HepG2 (cell line): ENCODE results near the gene KRT79. TPM values are rescaled to one million over a fixed set of nuclear protein-coding genes. Genes with fewer than 3 reads are reported as not detected.

Experiments used
- ATAC-seq: fragments of 200-7000 bp; cut with Tn5 transposase; 3 replicates; pipeline ENCODE4 v1.9.1; 2020; ENCODE audit warnings: mild to moderate bottlenecking, moderate library complexity
- BruUV-seq: library from RNA; stranded (reverse); fragments of 400-500 nt; replicated peaks from 2 replicates; lab custom pipeline; 2021; lab: Mats Ljungman, UMichigan
- CTCF ChIA-PET: fragments of 300-600 bp; formaldehyde crosslinking; extraction: SDS; loops from one replicate; lab custom pipeline; 2021; ENCODE audit warnings: low total read pairs, inconsistent platforms, low intra/inter-chr PET ratio; lab: Yijun Ruan, JAX
- POLR2A ChIA-PET: fragments of 350-600 bp; sonication (Branson Sonifier 250); formaldehyde crosslinking; loops from one replicate; lab custom pipeline; 2020; ENCODE audit warnings: antibody characterized with exemption, inconsistent platforms; lab: Yijun Ruan, JAX
- DNase-seq: peaks from one replicate; pipeline ENCODE4 v3.0.0-alpha.2; 2015; ENCODE audit warnings: low spot score
- FAIRE-seq: peaks from 3 replicates; lab custom pipeline; 2011; peaks lifted over from hg19 to GRCh38; lab: Jason Lieb, UNC
- H2AFZ ChIP-seq: one replicate; pipeline ENCODE4 v1.6.1; 2011; ENCODE audit warnings: low read length, inconsistent platforms
- H3K27ac ChIP-seq: fragments of 300-600 bp; 3 replicates; pipeline ENCODE4 v1.8.0; 2011; ENCODE audit warnings: mixed run types, mild to moderate bottlenecking, mixed read lengths, low read length, inconsistent platforms; ENCODE audit not compliant: insufficient read depth; ENCODE audit errors: extremely low read length
- H3K27me3 ChIP-seq, 2 experiments: fragments of 200-600 bp in 1 of 2; 2 replicates in 1 of 2; 3 replicates in 1 of 2; pipeline versions ENCODE4 v1.6.0 to v1.8.0; 2011; ENCODE audit warnings: low read length in 2 of 2, mild to moderate bottlenecking in 2 of 2, moderate library complexity in 2 of 2, inconsistent platforms in 1 of 2; ENCODE audit not compliant: insufficient read depth in 2 of 2, control insufficient read depth in 1 of 2
- H3K36me3 ChIP-seq, 2 experiments: fragments of 200-600 bp in 1 of 2; replicated peaks in 1 of 2; 2 replicates in 1 of 2; 3 replicates in 1 of 2; pipeline versions ENCODE4 v1.5.1 to v1.8.0; 2011; ENCODE audit warnings: low read length in 2 of 2, inconsistent platforms in 1 of 2; ENCODE audit not compliant: insufficient read depth in 2 of 2, control insufficient read depth in 1 of 2
- H3K4me1 ChIP-seq: 2 replicates; pipeline ENCODE4 v1.5.1; 2012; ENCODE audit warnings: low read length, inconsistent platforms; ENCODE audit not compliant: insufficient read depth
- H3K4me2 ChIP-seq: 2 replicates; pipeline ENCODE4 v1.6.0; 2011; ENCODE audit warnings: low read depth, low read length, inconsistent platforms
- H3K4me3 ChIP-seq, 3 experiments: fragments of 200-600 bp in 1 of 3; sonication (generic), shearing (Covaris generic) in 1 of 3; replicated peaks in 1 of 3; 2 replicates each; pipeline ENCODE4 v1.5.1; 2011 to 2016; ENCODE audit warnings: low read length in 3 of 3, inconsistent platforms in 2 of 3, low read depth in 2 of 3, mild to moderate bottlenecking in 2 of 3, control low read depth in 1 of 3, mixed read lengths in 1 of 3; ENCODE audit not compliant: insufficient read depth in 1 of 3
- H3K79me2 ChIP-seq: one replicate; pipeline ENCODE4 v1.6.1; 2011; ENCODE audit warnings: low read length, inconsistent platforms; ENCODE audit not compliant: insufficient read depth
- H3K9ac ChIP-seq: 2 replicates; pipeline ENCODE4 v1.6.0; 2011; ENCODE audit warnings: mild to moderate bottlenecking, low read depth, low read length, inconsistent platforms; ENCODE audit not compliant: insufficient read depth
- H3K9me3 ChIP-seq: 2 replicates; pipeline ENCODE4 v1.5.1; 2012; ENCODE audit warnings: mild to moderate bottlenecking, low read length
- H4K20me1 ChIP-seq: 2 replicates; pipeline ENCODE4 v1.6.0; 2011; ENCODE audit warnings: inconsistent platforms, mild to moderate bottlenecking, low read length, moderate library complexity; ENCODE audit not compliant: insufficient read depth
- BATF2 ChIP-seq: sonication (generic); formaldehyde crosslinking; IDR thresholded peaks from 2 replicates; pipeline ENCODE4 v1.8.0; 2022; ENCODE audit warnings: mild to moderate bottlenecking, missing genetic modification reagents, moderate library complexity
- CEBPG ChIP-seq: IDR thresholded peaks from 2 replicates; pipeline ENCODE4 v1.6.1; 2016
- ETV5 ChIP-seq: IDR thresholded peaks from 2 replicates; pipeline ENCODE4 v1.6.1; 2018; ENCODE audit warnings: missing biosample characterization, missing genetic modification reagents, inconsistent platforms, borderline replicate concordance
- HDAC2 ChIP-seq: sonication (generic); formaldehyde crosslinking; IDR thresholded peaks from 2 replicates; pipeline ENCODE4 v1.4.0; 2020; ENCODE audit warnings: missing genetic modification reagents
- HNRNPK ChIP-seq: fragments of 200-400 bp; formaldehyde crosslinking; IDR thresholded peaks from 2 replicates; pipeline ENCODE4 v1.6.1; 2018; ENCODE audit warnings: low read length, low read depth, moderate library complexity, mild to moderate bottlenecking; ENCODE audit not compliant: poor library complexity, severe bottlenecking
- IRF9 ChIP-seq: sonication (generic); formaldehyde crosslinking; IDR thresholded peaks from 2 replicates; pipeline ENCODE4 v1.8.0; 2022; ENCODE audit warnings: missing genetic modification reagents, mild to moderate bottlenecking, borderline replicate concordance
- MATR3 ChIP-seq: sonication (generic); formaldehyde crosslinking; IDR thresholded peaks from 2 replicates; pipeline ENCODE4 v1.4.0; 2020; ENCODE audit warnings: missing genetic modification reagents
- NR2C2 ChIP-seq: sonication (generic); formaldehyde crosslinking; IDR thresholded peaks from 2 replicates; pipeline ENCODE4 v1.4.0; 2020; ENCODE audit warnings: missing genetic modification reagents, mild to moderate bottlenecking, moderate library complexity, borderline replicate concordance
- PRPF4 ChIP-seq: fragments of 200-400 bp; formaldehyde crosslinking; IDR thresholded peaks from 2 replicates; pipeline ENCODE4 v1.6.1; 2016; ENCODE audit warnings: low read length, low read depth; ENCODE audit not compliant: poor library complexity, severe bottlenecking
- RFXANK ChIP-seq: IDR thresholded peaks from 2 replicates; pipeline ENCODE4 v1.6.1; 2016
- U2AF1 ChIP-seq: fragments of 200-400 bp; formaldehyde crosslinking; optimal IDR thresholded peaks from 2 replicates; pipeline ENCODE3; 2017; ENCODE audit warnings: mild to moderate bottlenecking, low read depth, low read length
- ZNF143 ChIP-seq: sonication (generic); formaldehyde crosslinking; IDR thresholded peaks from 2 replicates; pipeline ENCODE4 v1.4.0; 2020; ENCODE audit warnings: missing genetic modification reagents
- ZNF382 ChIP-seq: sonication (generic); formaldehyde crosslinking; IDR thresholded peaks from 2 replicates; pipeline ENCODE4 v1.5.0; 2020; ENCODE audit warnings: missing genetic modification reagents, mild to moderate bottlenecking, borderline replicate concordance
- ZNF460 ChIP-seq: sonication (generic); formaldehyde crosslinking; IDR thresholded peaks from 2 replicates; pipeline ENCODE4 v1.5.1; 2020; ENCODE audit warnings: missing genetic modification reagents, mild to moderate bottlenecking, borderline replicate concordance
- ZNF629 ChIP-seq: sonication (generic); formaldehyde crosslinking; conservative IDR thresholded peaks from 2 replicates; pipeline ENCODE4 v1.5.0; 2020; ENCODE audit warnings: missing genetic modification reagents
- ZNF691 ChIP-seq: sonication (generic); formaldehyde crosslinking; IDR thresholded peaks from 2 replicates; pipeline ENCODE4 v1.4.0; 2020; ENCODE audit warnings: missing genetic modification reagents, low read depth, mild to moderate bottlenecking, borderline replicate concordance
- ZNF772 ChIP-seq: sonication (generic); formaldehyde crosslinking; IDR thresholded peaks from 2 replicates; pipeline ENCODE4 v1.5.0; 2020; ENCODE audit warnings: mild to moderate bottlenecking, missing genetic modification reagents
- ZNF792 ChIP-seq: IDR thresholded peaks from 2 replicates; pipeline ENCODE4 v1.6.1; 2016
- ZNF800 ChIP-seq: sonication (generic); formaldehyde crosslinking; IDR thresholded peaks from 2 replicates; pipeline ENCODE4 v1.4.0; 2020; ENCODE audit warnings: missing genetic modification reagents
- ZNF83 ChIP-seq: sonication (generic); formaldehyde crosslinking; IDR thresholded peaks from 2 replicates; pipeline ENCODE4 v1.4.0; 2020; ENCODE audit warnings: missing genetic modification reagents, mild to moderate bottlenecking, borderline replicate concordance
- in situ Hi-C: cut with HindIII; loops from 2 replicates; pipeline ENCODE4 v1.10.0; 2017; ENCODE audit warnings: low pct_unique_long_range_greater_than_20kb; ENCODE audit not compliant: extremely low pct_ligation_motif_present
- intact Hi-C: fragments of 100-400 bp; cut with micrococcal nuclease; formaldehyde crosslinking; loops from one replicate; pipeline ENCODE4 v1.10.0; 2022; ENCODE audit not compliant: unreplicated experiment
- polyA plus RNA-seq, 8 experiments: library from polyadenylated mRNA; depleted of rRNA in 3 of 8; stranded (reverse) in 7 of 8; unstranded in 1 of 8; fragments of >200 nt; fragmentation: Illumina TruSeq in 4 of 8; extraction: Trizol in 4 of 8; gene quantifications; 2 replicates each; pipeline versions ENCODE4 v1.2.1 to v1.2.3, GENCODE V29; 2011 to 2016; ENCODE audit warnings: low read depth in 4 of 8, missing spikeins in 1 of 8, mixed read lengths in 1 of 8; ENCODE audit not compliant: insufficient read depth in 1 of 8
- total RNA-seq, 5 experiments: library from RNA; depleted of rRNA; stranded (reverse); fragments of >200 nt; fragmentation: Illumina TruSeq; extraction: Trizol; gene quantifications; 2 replicates each; pipeline ENCODE4 v1.2.3, GENCODE V29; 2016; ENCODE audit warnings: low read depth in 1 of 5

The KRT79 gene
- total and polyA plus RNA-seq, 2 of the 13 experiments (the other 11 are each of a cell fraction or from before 2014, with no cell fraction given) = 0.09 TPM; not detected in 1

GRCh38 chr12:52828591-52829021, 5.5 kb downstream of the KRT79 start (continued):
- no peak for TF ChIP-seq ZNF800 (CRISPR knock-in tag)
- TF ChIP-seq IRF9 (CRISPR knock-in tag) = no peak
- TF ChIP-seq ZNF629 (CRISPR knock-in tag) = no peak
- TF ChIP-seq, all 625 proteins: peak for 0

- no peak for FAIRE-seq
- POLR2A ChIA-PET = no interaction called here
- Histone ChIP-seq H3K27ac (no peak overlapping the region), H3K4me2 (no peak overlapping the region), H3K9ac (no peak overlapping the region), H3K27me3 (peaks cover under 1 to 11% of the 10 kb centered on the region in 2 experiments; a peak in 3 of 5 replicates), H3K79me2 (no peaks in the 10 kb centered on the region), H3K36me3 (no peaks in the 10 kb centered on the region), H3K4me3 (no peak overlapping the region), H3K9me3 (no peaks in the 10 kb centered on the region), H3K4me1 (peaks cover 9% of the 10 kb centered on the region), H2AFZ (no peak overlapping the region), H4K20me1 (no peaks in the 10 kb centered on the region)
- in situ Hi-C loops = no loop called here
- no peak for ATAC-seq
- intact Hi-C loops = no loop called here
- CTCF ChIA-PET = no interaction called here
- DNase-seq = no peak
- BruUV-seq = no TSS peak
- TF ChIP-seq NR2C2 (CRISPR knock-in tag) (no peak), RFXANK (CRISPR knock-in tag) (no peak), ZNF691 (no peak), ZNF143 (CRISPR knock-in tag) (no peak), ZNF382 (CRISPR knock-in tag) (no peak), MATR3 (CRISPR knock-in tag) (no peak), ZNF772 (no peak), BATF2 (no peak), PRPF4 (no peak), ZNF83 (no peak), CEBPG (CRISPR knock-in tag) (no peak), U2AF1 (no peak), ZNF460 (CRISPR knock-in tag) (no peak), ETV5 (CRISPR knock-in tag) (no peak), HDAC2 (CRISPR knock-in tag) (no peak), HNRNPK (no peak), ZNF792 (CRISPR knock-in tag) (no peak)
Observed at GRCh38 chr12:52828156-52828555, 6.0 kb downstream of the KRT79 start.
